Ishikawa (cell line): ENCODE results near the gene MUSK.

Experiments used
- CEBPB ChIP-seq: IDR thresholded peaks from 2 replicates; pipeline ENCODE4 v1.6.1; 2012
- EGR1 ChIP-seq: IDR thresholded peaks from 2 replicates; pipeline ENCODE4 v1.6.1; 2012
- REST ChIP-seq: IDR thresholded peaks from 2 replicates; pipeline ENCODE4 v1.6.1; 2012; ENCODE audit warnings: low read depth, mild to moderate bottlenecking
- YY1 ChIP-seq: IDR thresholded peaks from 2 replicates; pipeline ENCODE4 v1.6.1; 2012; ENCODE audit warnings: low read depth

- no peak for TF ChIP-seq YY1
- TF ChIP-seq REST: no peak
- TF ChIP-seq EGR1: no peak
- no peak for TF ChIP-seq CEBPB
Observed at GRCh38 chr9:110638381-110638954, 30.1 kb upstream of the MUSK start.
